Activated effector memory CD4-positive, alpha-beta T cell treated with Interleukin-2 at 50 U/mL for 16 hours (primary cell): Measurements from ENCODE around the gene ADCY7.

Experiments
- DNase-seq: peaks from one replicate; pipeline ENCODE4 v3.0.0-alpha.2; 2020

The ADCY7 gene

GRCh38 chr16:50269061-50269705, 2.8 kb downstream of the ADCY7 start:
- DNase-seq, result no peak

GRCh38 chr16:50269769-50270509, 3.6 kb downstream of the ADCY7 start:
- DNase-seq, result no peak

GRCh38 chr16:50270510-50271147, 4.3 kb downstream of the ADCY7 start:
- no peak for DNase-seq

GRCh38 chr16:50271148-50272041, 5.0 kb downstream of the ADCY7 start:
- DNase-seq, result no peak

- DNase-seq, result no peak
Observed at GRCh38 chr16:50272111-50272571, 5.8 kb downstream of the ADCY7 start.

GRCh38 chr16:50272687-50273381, 6.5 kb downstream of the ADCY7 start:
- DNase-seq, result no peak

GRCh38 chr16:50273382-50273690, 7.0 kb downstream of the ADCY7 start:
- no peak for DNase-seq

- peak; percentile 27 for DNase-seq
Observed at GRCh38 chr16:50273888-50274325, 7.6 kb downstream of the ADCY7 start.

GRCh38 chr16:50274326-50275097, 8.2 kb downstream of the ADCY7 start:
- DNase-seq, result peak; percentile 59

GRCh38 chr16:50275098-50275415, 8.7 kb downstream of the ADCY7 start:
- no peak for DNase-seq

- DNase-seq, result no peak
Observed at GRCh38 chr16:50275428-50276325, 9.3 kb downstream of the ADCY7 start.

GRCh38 chr16:50276326-50276640, 9.9 kb downstream of the ADCY7 start:
- no peak for DNase-seq

GRCh38 chr16:50276801-50277555, 10.6 kb downstream of the ADCY7 start:
- no peak for DNase-seq

GRCh38 chr16:50278251-50278650, 11.9 kb downstream of the ADCY7 start:
- DNase-seq, result no peak

GRCh38 chr16:50279504-50279865, 13.1 kb downstream of the ADCY7 start:
- no peak for DNase-seq

GRCh38 chr16:50280932-50281331, 14.6 kb downstream of the ADCY7 start:
- no peak for DNase-seq

GRCh38 chr16:50281391-50282009, 15.1 kb downstream of the ADCY7 start:
- DNase-seq, result no peak

GRCh38 chr16:50282010-50282538, 15.7 kb downstream of the ADCY7 start:
- peak; percentile 55 for DNase-seq

GRCh38 chr16:50282955-50283631, 16.7 kb downstream of the ADCY7 start:
- DNase-seq, result no peak
